ENCODE results near the gene C4orf54. TPM values are rescaled to one million over a fixed set of nuclear protein-coding genes. Genes with fewer than 3 reads are reported as not detected.

C4orf54 gene
- total RNA-seq, 1 experiment from 2014 or later = 0.04 TPM

DNA sequence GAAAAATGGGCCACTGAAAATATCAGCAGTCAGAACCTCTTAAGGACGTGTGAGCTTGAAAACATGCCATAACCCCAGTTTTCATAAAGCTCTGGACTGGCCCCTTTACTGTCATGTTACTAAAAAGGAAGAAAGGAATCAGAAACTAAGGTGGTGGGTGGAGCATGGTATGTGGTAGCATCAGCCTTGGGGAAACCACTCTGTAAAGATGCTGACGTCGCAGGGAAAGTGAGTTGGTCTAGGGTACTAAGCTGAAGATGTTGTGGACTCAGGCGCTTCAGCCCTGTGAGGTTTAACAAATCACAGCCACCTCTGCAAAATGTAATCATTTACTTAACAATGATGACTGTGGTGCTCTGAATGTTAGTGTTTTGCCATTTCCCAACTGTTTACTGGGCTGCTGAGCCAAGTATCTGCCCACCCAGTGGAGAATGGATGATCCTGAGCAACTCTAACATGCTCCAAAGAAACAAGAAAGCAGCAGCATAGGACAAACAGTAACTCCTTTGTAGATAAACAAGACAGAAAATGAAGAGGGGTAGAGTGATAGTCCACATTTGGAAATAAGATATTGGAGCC is 33.4 kb downstream of the C4orf54 start:
- DNase-seq (ENCODE audit: low spot score) = peak; percentile 11

DNA sequence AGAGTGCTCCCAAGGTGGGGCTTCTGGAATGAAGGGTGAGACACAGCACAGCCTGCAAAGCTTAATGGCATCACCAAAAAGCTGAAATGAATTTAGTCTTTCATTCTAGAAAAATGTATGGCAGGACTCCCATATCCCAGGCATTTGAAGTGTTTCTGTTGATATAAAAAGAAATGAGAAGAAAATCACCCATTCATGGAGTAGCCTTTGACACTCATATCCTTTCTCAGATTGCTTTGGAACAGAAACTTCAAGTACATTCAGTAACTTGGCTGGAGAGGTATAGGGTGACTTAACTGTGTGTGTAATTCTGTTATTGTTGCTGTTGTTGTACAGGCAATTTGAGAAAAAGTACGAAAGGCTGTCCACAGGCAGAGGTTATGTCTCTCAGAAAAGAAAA is 35.3 kb downstream of the C4orf54 start:
- no peak for DNase-seq (ENCODE audit: low spot score)

DNA sequence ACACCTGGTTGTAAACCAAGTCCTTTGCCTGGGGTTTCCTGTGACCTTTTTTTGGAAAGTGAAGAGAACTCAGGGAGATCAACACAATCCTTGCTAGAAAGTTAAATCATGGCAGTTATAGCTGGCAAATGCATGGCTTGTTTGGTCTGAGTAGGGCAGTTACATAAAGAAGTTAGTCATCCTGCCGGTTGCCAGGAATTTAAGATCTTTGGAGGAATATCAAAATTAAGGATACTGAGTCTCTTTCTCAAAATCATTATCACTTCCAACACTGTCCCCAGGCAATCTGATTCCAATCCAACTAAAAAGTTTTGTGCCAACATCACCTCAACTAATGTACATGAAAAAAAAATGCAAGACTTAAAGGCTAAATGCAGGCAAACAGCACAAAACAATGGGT is 40.3 kb downstream of the C4orf54 start:
- no peak for DNase-seq (ENCODE audit: low spot score)

DNA sequence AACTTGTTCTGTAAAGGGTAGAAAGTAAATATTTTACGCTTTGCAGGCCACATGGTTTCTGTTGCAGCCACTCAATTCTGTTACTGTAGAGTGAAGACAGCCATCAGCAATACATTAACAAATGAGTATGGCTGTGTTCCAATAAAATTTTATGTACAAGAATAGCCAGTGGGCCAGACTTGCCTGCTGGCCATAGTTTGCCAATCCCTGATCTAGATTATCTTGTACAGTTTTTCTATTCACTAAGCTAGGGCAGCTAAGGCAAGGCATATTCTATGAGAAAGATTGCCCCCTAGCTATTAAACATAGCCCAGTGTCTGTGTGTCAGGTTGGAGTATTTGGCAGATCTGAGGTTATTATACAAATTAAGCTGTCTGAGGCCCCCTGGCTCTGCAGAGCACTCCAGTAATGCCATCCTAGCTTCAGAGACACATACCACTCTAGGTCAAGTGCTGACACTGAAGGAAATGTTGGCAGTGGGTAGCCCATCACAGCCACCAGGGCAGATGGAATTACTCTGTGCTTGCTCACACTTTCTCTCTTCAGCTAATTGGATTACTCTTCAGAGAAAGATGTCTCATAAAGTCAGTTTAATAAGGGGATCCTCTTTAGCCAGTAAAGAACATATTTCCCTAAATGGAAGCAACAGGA is 42.3 kb downstream of the C4orf54 start:
- no peak for DNase-seq (ENCODE audit: low spot score)

DNA sequence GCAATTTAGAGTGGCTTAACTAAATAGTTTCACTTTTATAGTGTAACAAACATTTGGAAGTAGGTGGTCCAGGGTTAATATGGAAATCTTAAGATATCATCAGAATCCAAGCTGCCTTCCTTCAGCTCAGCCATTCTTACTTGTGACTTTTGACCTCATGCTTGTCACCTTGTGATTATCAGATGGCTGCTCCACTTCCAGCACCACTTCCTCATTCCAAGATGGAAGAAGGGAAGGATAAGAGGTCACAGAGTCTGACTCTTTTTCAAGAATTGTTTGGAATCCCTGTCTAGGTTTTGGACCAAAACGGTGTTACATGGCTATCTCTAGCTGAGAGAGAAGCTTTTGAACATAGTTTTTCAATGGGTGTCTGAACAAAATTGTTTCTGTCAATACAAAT is 43.1 kb downstream of the C4orf54 start:
- no peak for DNase-seq (ENCODE audit: low spot score)

DNA sequence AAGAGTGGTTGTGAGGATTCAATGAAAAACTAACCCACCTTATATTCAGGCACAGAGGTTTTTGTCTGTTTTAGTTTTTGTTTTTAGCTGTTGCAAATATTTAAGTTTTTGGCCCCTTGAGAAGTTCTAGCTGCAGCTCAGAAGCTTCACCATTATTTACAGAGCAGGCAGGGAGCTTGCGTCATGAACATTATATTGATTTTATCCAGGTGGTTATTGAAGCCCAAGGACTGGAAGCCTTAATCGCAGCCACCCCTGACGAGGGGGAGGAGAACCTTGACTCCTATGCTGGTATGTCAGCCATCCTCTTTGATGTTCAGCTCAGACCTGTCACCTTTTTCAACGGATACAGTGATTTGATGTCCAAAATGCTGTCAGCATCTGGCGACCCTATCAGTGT is 44.9 kb downstream of the C4orf54 start:
- DNase-seq (ENCODE audit: low spot score) = no peak

DNA sequence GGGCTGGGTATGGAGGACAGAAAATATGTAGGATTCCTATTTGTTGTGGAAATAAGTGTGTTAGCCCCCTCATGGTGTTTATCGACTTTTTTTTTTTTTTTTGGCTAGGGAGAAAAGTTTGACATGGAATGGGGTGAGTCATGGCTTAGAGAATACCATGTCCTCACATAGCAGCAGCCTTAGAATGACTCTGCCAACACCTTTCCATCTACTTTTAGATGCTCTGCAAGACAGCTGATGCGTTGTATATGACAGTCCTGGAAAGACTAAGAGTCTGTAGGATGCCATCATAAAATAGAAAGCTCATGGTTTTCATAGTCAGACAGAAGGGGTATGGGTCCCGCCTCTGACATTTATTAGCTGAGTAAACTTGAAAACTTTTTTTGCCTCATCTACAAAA is 45.3 kb downstream of the C4orf54 start:
- DNase-seq (ENCODE audit: low spot score) = no peak

DNA sequence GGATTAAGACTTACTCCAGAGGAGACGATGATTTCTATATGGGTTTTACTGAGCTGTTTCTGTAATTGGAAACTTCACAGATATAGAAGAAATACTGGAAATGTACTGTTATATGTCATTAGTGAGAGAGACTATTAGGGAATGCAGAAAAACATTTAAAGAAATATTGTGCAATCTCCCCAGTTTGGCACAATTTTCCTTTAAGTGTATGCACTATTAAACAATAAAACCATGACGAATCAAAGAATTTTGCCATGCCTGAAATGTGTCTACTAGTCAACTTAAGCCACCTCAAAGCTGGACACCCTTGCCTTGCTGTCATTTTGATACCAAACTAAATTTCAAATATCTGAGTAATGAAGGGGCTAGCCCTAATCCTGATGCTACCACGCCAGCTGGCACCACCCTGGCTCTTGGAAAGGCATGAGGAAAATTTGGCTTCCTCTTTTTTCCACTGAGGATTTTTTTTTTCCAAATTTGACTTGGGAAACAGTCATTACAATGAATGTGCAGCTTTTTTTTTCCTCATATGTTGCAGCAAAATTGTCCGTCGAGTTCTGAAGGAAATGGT is 46.9 kb downstream of the C4orf54 start:
- DNase-seq (ENCODE audit: low spot score) = no peak

DNA sequence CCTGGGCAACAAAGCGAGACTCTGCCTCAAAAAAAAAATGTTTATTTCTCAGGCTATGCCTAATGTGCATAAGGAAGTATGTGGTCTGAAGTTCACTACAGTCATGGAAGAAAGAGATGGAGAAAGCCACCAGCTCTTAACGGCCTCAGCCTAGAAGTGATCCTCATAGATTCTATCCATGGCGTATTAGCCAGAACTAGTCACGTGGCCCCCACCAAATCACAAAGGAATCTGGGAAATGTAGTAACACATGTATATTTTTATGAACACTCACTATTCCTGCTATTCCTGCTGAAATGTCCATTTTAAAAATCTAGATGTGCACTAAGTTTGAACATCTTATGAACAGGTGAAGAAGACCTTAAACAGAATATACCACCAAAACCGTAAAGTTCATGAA is 49.2 kb downstream of the C4orf54 start:
- no peak for DNase-seq (ENCODE audit: low spot score)

Other genes with a start within 250 kb of the C4orf54 start
- gene ADH7, start 222.5 kb downstream of the C4orf54 start, total RNA-seq (2014; rRNA removed; shearing (Covaris generic)) = not detected in 2 replicates
- gene C4orf17, start 146.8 kb downstream of the C4orf54 start, total RNA-seq (2014; rRNA removed; shearing (Covaris generic)) = not detected in 2 replicates
- 5.5 TPM in 2 replicates for gene TRMT10A, start 93.8 kb downstream of the C4orf54 start, total RNA-seq (2014; rRNA removed; shearing (Covaris generic))
- gene MTTP, start 83.0 kb downstream of the C4orf54 start, total RNA-seq (2014; rRNA removed; shearing (Covaris generic)) = 0.23 and 0.31 TPM in 2 replicates
- not detected in 2 replicates for gene DAPP1, start 159.0 kb upstream of the C4orf54 start, total RNA-seq (2014; rRNA removed; shearing (Covaris generic))
- 60.3 and 78.0 TPM in 2 replicates for gene LAMTOR3, start 236.6 kb upstream of the C4orf54 start, total RNA-seq (2014; rRNA removed; shearing (Covaris generic))

Data from H4 (cell line).